Endothelial cell of umbilical vein (primary cell): ENCODE data around the gene MFSD1.

Experiments used
- CTCF ChIP-seq, 2 donors: IDR thresholded peaks; 1 replicate in 1 of 2; 2 replicates in 1 of 2; pipeline ENCODE4 v1.5.1; 2011; ENCODE audit warnings: low read length in 2 of 2, mild to moderate bottlenecking in 2 of 2, moderate library complexity in 2 of 2, control low read depth in 1 of 2, inconsistent platforms in 1 of 2, low read depth in 1 of 2; ENCODE audit not compliant: insufficient read depth in 1 of 2; ENCODE audit errors: extremely low read depth in 1 of 2
- POLR2A ChIP-seq: IDR thresholded peaks from 2 replicates; pipeline ENCODE4 v1.6.1; 2012; ENCODE audit warnings: low read depth, mild to moderate bottlenecking, control low read depth, low read length
- POLR2AphosphoS5 ChIP-seq: IDR thresholded peaks from 2 replicates; pipeline ENCODE4 v1.6.1; 2012; ENCODE audit warnings: low read depth, mild to moderate bottlenecking, control low read depth, low read length, moderate library complexity; ENCODE audit not compliant: insufficient read depth

GRCh38 chr3:158792709-158793108 lies 9.1 kb upstream of the MFSD1 start:
- no peak for TF ChIP-seq POLR2A
- TF ChIP-seq CTCF (IDR thresholded peaks at IDR 0.05; ENCODE audit: extremely low read depth in 1 of 2, insufficient read depth in 1 of 2, low read depth in 1 of 2, low read length in 2 of 2): no peak
- no peak for TF ChIP-seq POLR2AphosphoS5
